Mononuclear cell (primary cell): ENCODE measurements around the gene ARHGAP45. TPM values are rescaled to one million over a fixed set of nuclear protein-coding genes. Genes with fewer than 3 reads are reported as not detected.
"Not testable (repeated sequence)": the region's sequence is repeated elsewhere in the genome, so short reads cannot be mapped to it uniquely, and the experiment has no call there.

Experiments
- H3K27me3 ChIP-seq: 2 replicates; pipeline ENCODE4 v1.6.0; 2011; ENCODE audit warnings: low read length, control low read depth; ENCODE audit not compliant: insufficient read depth
- H3K4me1 ChIP-seq: 2 replicates; pipeline ENCODE4 v1.5.1; 2011; ENCODE audit warnings: mild to moderate bottlenecking, low read length, control low read depth; ENCODE audit not compliant: insufficient read depth
- H3K4me3 ChIP-seq: 2 replicates; pipeline ENCODE4 v1.5.1; 2011; ENCODE audit warnings: mild to moderate bottlenecking, low read length, moderate library complexity
- H3K9me3 ChIP-seq: 2 replicates; pipeline ENCODE4 v1.5.1; 2011; ENCODE audit warnings: low read depth, mild to moderate bottlenecking, control low read depth, low read length
- total RNA-seq: library from RNA; depleted of rRNA; stranded (reverse); fragments of >200 nt; gene quantifications from one replicate; pipeline ENCODE4 v1.2.3, GENCODE V29; 2012

ARHGAP45 gene
- total RNA-seq, 1 donor = 261 TPM

- Histone ChIP-seq H3K27me3 (no peaks in the 10 kb centered on the region), H3K4me3 (no peak overlapping the region), H3K4me1 (peaks cover 36% of the 10 kb centered on the region), H3K9me3 (no peaks in the 10 kb centered on the region)
These were observed 61.1 kb downstream of the ARHGAP45 start for GRCh38 chr19:1128106-1128505.

- H3K4me1 ChIP-seq = peaks cover 46% of the 10 kb centered on the region
- not testable (repeated sequence) for H3K9me3 ChIP-seq, H3K27me3 ChIP-seq, H3K4me3 ChIP-seq
These were observed 62.1 kb downstream of the ARHGAP45 start for GRCh38 chr19:1129084-1129483.

DNA sequence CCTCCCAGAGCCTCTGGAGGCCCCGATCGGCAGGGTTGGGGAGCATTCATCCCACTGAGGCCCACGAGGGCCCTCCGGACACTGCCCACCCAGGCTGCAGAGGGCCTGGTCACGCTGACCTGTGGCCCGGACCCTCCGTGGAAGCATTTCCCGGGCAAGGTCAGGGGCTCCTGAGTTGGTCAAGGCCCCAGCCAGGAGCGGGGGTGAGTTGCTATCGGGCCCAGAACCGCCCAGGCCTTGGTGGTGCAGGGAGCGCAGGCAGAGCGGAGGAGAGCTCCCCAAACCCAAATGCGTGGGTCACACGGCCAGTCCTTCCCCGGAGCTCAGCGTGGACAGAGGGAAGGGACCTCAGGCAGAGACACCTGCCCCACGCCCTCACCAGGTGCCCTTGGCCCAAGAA lies 62.6 kb downstream of the ARHGAP45 start:
- peaks cover 50% of the 10 kb centered on the region for H3K4me1 ChIP-seq
- no peaks in the 10 kb centered on the region for H3K9me3 ChIP-seq
- no peaks in the 10 kb centered on the region for H3K27me3 ChIP-seq
- no peak overlapping the region for H3K4me3 ChIP-seq

GRCh38 chr19:1130771-1131717 lies 64.1 kb downstream of the ARHGAP45 start:
- peak overlapping the region; percentile 72 for H3K4me3 ChIP-seq
- peaks cover 56% of the 10 kb centered on the region for H3K4me1 ChIP-seq
- no peaks in the 10 kb centered on the region for H3K27me3 ChIP-seq
- no peaks in the 10 kb centered on the region for H3K9me3 ChIP-seq

GRCh38 chr19:1131718-1132551 lies 65.0 kb downstream of the ARHGAP45 start:
- Histone ChIP-seq H3K27me3 (no peaks in the 10 kb centered on the region), H3K4me1 (peaks cover 59% of the 10 kb centered on the region)

DNA sequence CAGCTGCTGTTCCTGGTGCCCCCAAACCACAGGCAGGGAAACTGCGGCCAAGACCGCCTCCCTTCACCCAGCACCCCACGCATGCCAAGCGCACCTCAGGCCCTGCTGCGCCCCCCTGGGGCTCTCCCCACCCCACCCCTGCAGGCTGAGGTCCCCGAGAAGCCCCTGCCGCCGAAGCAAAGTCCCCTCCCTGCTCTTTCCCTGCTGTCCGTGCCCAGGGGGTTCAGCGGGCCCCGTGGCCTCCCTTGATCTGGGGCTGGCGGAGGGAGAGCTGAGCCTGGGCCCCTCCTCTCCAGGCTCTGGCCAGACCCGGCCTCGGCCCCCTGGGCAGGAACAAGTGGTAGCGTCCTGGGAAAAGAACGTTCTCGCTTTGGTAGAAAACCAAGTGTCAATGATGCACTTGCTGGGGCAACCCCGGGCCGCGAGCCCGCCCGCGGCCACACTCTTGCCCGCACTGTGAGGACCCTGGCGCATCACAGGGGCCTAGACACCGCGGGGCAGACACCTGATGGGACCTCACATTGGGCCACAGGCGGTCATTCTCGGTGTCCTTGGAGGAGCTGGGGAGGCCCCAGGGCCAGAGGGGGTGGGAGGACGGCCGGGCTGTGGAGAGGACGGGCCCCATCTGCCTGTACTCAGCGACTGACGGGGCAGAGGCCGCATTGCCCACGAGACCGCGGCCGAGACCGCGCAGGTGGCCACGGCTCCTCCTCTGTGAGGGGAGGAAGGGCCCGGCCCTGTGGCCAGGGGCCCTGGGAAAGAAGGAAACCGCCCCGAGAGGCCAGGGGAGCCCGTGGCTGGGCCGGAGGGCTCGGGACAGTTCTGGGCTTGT lies 65.8 kb downstream of the ARHGAP45 start:
- H3K9me3 ChIP-seq = no peaks in the 10 kb centered on the region
- H3K4me3 ChIP-seq = peak overlapping the region; percentile 72
- H3K27me3 ChIP-seq = no peaks in the 10 kb centered on the region
- peaks cover 59% of the 10 kb centered on the region for H3K4me1 ChIP-seq

More at GRCh38 chr19:1131718-1132551, 65.0 kb downstream of the ARHGAP45 start:
- Histone ChIP-seq H3K4me3 (peak overlapping the region; percentile 72), H3K9me3 (no peaks in the 10 kb centered on the region)

DNA sequence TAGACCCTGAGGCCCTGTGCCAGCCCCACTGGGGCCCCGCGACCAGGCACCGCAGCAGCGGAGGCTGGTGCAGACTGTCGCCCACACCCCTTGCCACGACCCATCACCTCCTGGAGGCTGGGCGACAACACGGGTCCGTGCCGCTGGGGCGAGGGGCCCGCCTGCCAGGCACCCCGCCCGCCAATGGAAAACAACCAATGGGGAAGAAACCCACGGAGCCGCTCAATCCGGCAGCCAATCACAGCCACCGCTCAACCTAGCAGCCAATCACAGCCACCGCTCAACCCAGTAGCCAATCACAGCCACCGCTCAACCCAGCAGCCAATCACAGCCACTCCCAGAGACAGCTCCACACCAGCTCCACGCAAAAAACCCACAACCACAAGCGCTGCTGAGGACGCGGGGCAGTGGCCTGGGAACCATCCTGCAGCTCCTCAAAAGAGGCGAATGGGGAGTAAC lies 66.5 kb downstream of the ARHGAP45 start:
- H3K4me3 ChIP-seq = peak overlapping the region; percentile 72

DNA sequence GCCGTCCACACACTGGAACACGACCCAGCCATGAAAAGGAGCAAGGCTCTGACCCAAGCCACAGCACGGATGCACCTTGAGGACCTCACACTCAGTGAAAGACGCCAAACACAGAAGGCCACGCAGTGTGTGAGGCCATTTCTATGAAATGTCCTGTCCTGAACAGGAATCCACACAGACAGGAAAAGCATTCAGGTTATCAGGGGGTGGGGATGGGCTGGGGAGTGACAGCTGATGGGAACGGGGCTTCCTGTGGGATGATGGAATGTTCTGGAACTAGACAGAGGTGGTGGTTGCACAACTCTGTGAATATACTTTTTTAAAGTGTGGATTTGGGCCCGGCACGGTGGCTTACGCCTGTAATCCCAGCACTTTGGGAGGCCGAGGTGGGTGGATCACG lies 67.5 kb downstream of the ARHGAP45 start:
- H3K9me3 ChIP-seq = no peaks in the 10 kb centered on the region
- H3K4me1 ChIP-seq = peaks cover 55% of the 10 kb centered on the region
- no peak overlapping the region for H3K4me3 ChIP-seq
- H3K27me3 ChIP-seq = no peaks in the 10 kb centered on the region

More for the DNA sequence above, 66.5 kb downstream of the ARHGAP45 start:
- Histone ChIP-seq H3K27me3 (no peaks in the 10 kb centered on the region), H3K4me1 (peaks cover 59% of the 10 kb centered on the region), H3K9me3 (no peaks in the 10 kb centered on the region)

GRCh38 chr19:1135454-1135853 lies 68.5 kb downstream of the ARHGAP45 start:
- Histone ChIP-seq H3K4me3 (no peak overlapping the region), H3K27me3 (no peaks in the 10 kb centered on the region), H3K9me3 (no peaks in the 10 kb centered on the region), H3K4me1 (peaks cover 45% of the 10 kb centered on the region)

GRCh38 chr19:1136201-1136600 lies 69.2 kb downstream of the ARHGAP45 start:
- Histone ChIP-seq H3K4me1 (peaks cover 37% of the 10 kb centered on the region), H3K9me3 (no peaks in the 10 kb centered on the region), H3K27me3 (no peaks in the 10 kb centered on the region), H3K4me3 (no peak overlapping the region)

Other genes with a start within 250 kb of the ARHGAP45 start
- not detected for gene PLPPR3, start 245.2 kb upstream of the ARHGAP45 start, total RNA-seq
- gene AZU1, start 239.3 kb upstream of the ARHGAP45 start, total RNA-seq = 0.31 TPM
- gene PRTN3, start 226.2 kb upstream of the ARHGAP45 start, total RNA-seq = 0.31 TPM
- gene ELANE, start 214.9 kb upstream of the ARHGAP45 start, total RNA-seq = 0.63 TPM
- gene CFD, start 207.5 kb upstream of the ARHGAP45 start, total RNA-seq = 148 TPM
- gene MED16, start 174.0 kb upstream of the ARHGAP45 start, total RNA-seq = 15.2 TPM
- not detected for gene RNU6-9, start 173.7 kb upstream of the ARHGAP45 start, total RNA-seq
- gene R3HDM4, start 153.9 kb upstream of the ARHGAP45 start, total RNA-seq = 134 TPM
- 0.10 TPM for gene KISS1R, start 149.8 kb upstream of the ARHGAP45 start, total RNA-seq
- 8.0 TPM for gene ARID3A, start 141.1 kb upstream of the ARHGAP45 start, total RNA-seq
- 15.1 TPM for gene WDR18, start 82.8 kb upstream of the ARHGAP45 start, total RNA-seq
- 0.21 TPM for gene GRIN3B, start 66.7 kb upstream of the ARHGAP45 start, total RNA-seq
- 83.0 TPM for gene TMEM259, start 46.0 kb upstream of the ARHGAP45 start, total RNA-seq
- gene RNU6-2, start 45.6 kb upstream of the ARHGAP45 start, total RNA-seq = not detected
- gene CNN2, start 40.6 kb upstream of the ARHGAP45 start, total RNA-seq = 152 TPM
- gene ABCA7, start 27.1 kb upstream of the ARHGAP45 start, total RNA-seq = 28.2 TPM
- 48.9 TPM for gene POLR2E, start 28.2 kb downstream of the ARHGAP45 start, total RNA-seq
- gene GPX4, start 36.8 kb downstream of the ARHGAP45 start, total RNA-seq = 162 TPM
- gene SBNO2, start 107.1 kb downstream of the ARHGAP45 start, total RNA-seq = 53.8 TPM
- gene STK11, start 138.6 kb downstream of the ARHGAP45 start, total RNA-seq = 36.7 TPM
- not detected for gene CBARP, start 170.8 kb downstream of the ARHGAP45 start, total RNA-seq
- gene ATP5F1D, start 174.6 kb downstream of the ARHGAP45 start, total RNA-seq = 10.4 TPM
- 67.0 TPM for gene MIDN, start 181.4 kb downstream of the ARHGAP45 start, total RNA-seq
- gene CIRBP, start 202.2 kb downstream of the ARHGAP45 start, total RNA-seq = 455 TPM
- gene FAM174C, start 208.4 kb downstream of the ARHGAP45 start, total RNA-seq = 16.3 TPM
- not detected for gene EFNA2, start 218.7 kb downstream of the ARHGAP45 start, total RNA-seq